ENCODE data around the gene PDIK1L. TPM values are rescaled to one million over a fixed set of nuclear protein-coding genes. Genes with fewer than 3 reads are reported as not detected.
"Not testable (repeated sequence)": the region's sequence is repeated elsewhere in the genome, so short reads cannot be mapped to it uniquely, and the experiment has no call there.

The PDIK1L gene
- total RNA-seq, 4 donors from 2014 or later: 4.4 to 8.7 (median 5.9) TPM

- Histone ChIP-seq H3K27me3 (no peaks in the 10 kb centered on the region), H3K27ac (no peak overlapping the region), H3K4me3 (no peak overlapping the region), H3K4me1 (peaks cover 17 to 20% of the 10 kb centered on the region in 2 donors), H3K9me3 (no peaks in the 10 kb centered on the region), H3K36me3 (no peaks in the 10 kb centered on the region)
- no peak for ATAC-seq
- DNase-seq: no peak
- intact Hi-C loops (cut with DNase I; ENCODE audit: low total_unique reads): no loop called here
- in situ Hi-C loops (cut with MboI; ENCODE audit: low sequenced_read_pairs in 4 of 4): no loop called here
- TF ChIP-seq POLR2A (IDR thresholded peaks at IDR 0.05): no peak
- TF ChIP-seq CTCF (IDR thresholded peaks at IDR 0.05 in 4 of 5, conservative IDR thresholded peaks at IDR 0.05 in 1 of 5): no peak
These were observed 20.7 kb upstream of the PDIK1L start for GRCh38 chr1:26090893-26091292.

- Histone ChIP-seq H3K4me1 (peaks cover 15 to 17% of the 10 kb centered on the region in 2 donors), H3K27me3 (no peaks in the 10 kb centered on the region), H3K27ac (no peak overlapping the region), H3K36me3 (no peaks in the 10 kb centered on the region), H3K4me3 (no peak overlapping the region), H3K9me3 (no peaks in the 10 kb centered on the region)
- intact Hi-C loops (cut with DNase I; ENCODE audit: low total_unique reads) (no loop called here), in situ Hi-C loops (cut with MboI; ENCODE audit: low sequenced_read_pairs in 4 of 4) (no loop called here)
- no peak for ATAC-seq
- no peak for TF ChIP-seq POLR2A (IDR thresholded peaks at IDR 0.05)
- TF ChIP-seq CTCF (IDR thresholded peaks at IDR 0.05 in 4 of 5, conservative IDR thresholded peaks at IDR 0.05 in 1 of 5): no peak
- DNase-seq: no peak
These were observed 19.2 kb upstream of the PDIK1L start for GRCh38 chr1:26092422-26092821.

GRCh38 chr1:26093569-26093968 lies 18.1 kb upstream of the PDIK1L start:
- Histone ChIP-seq H3K4me3 (peak overlapping the region in 3 of 4 donors; percentile 23 to 31 (median 31)), H3K27ac (peak overlapping the region; percentile 84 to 88 (median 84)), H3K4me1 (peaks cover 15 to 17% of the 10 kb centered on the region in 2 donors)
- peak; percentile 44 to 53 for TF ChIP-seq POLR2A (IDR thresholded peaks at IDR 0.05)
- H3K36me3 ChIP-seq; in situ Hi-C loops (cut with MboI; ENCODE audit: low sequenced_read_pairs in 4 of 4); DNase-seq; ATAC-seq; H3K9me3 ChIP-seq; H3K27me3 ChIP-seq: not testable (repeated sequence)
- intact Hi-C loops (cut with DNase I; ENCODE audit: low total_unique reads): loop anchor here (1.0 kb wide), 1 partner anchor 9 kb away; no protein-coding TSS in a partner anchor

- intact Hi-C loops (cut with DNase I; ENCODE audit: low total_unique reads): loop anchor here (1.0 to 2.0 kb wide), 2 partner anchors 21 to 58 kb away; no protein-coding TSS in a partner anchor
- ATAC-seq: peak; percentile 19 to 60
- peak overlapping the region; percentile 23 to 43 (median 31) for H3K4me3 ChIP-seq
- DNase-seq: peak in 1 of 2 donors; percentile 58
- no peaks in the 10 kb centered on the region for H3K36me3 ChIP-seq
- peaks cover 15 to 17% of the 10 kb centered on the region in 2 donors for H3K4me1 ChIP-seq
- H3K27me3 ChIP-seq: no peaks in the 10 kb centered on the region
- TF ChIP-seq CTCF (IDR thresholded peaks at IDR 0.05 in 4 of 5, conservative IDR thresholded peaks at IDR 0.05 in 1 of 5) (no peak), POLR2A (IDR thresholded peaks at IDR 0.05) (no peak)
- H3K9me3 ChIP-seq: no peaks in the 10 kb centered on the region
- in situ Hi-C loops (cut with MboI; ENCODE audit: low sequenced_read_pairs in 4 of 4): no loop called here
- H3K27ac ChIP-seq: peak overlapping the region; percentile 84 to 88 (median 84)
These were observed 17.5 kb upstream of the PDIK1L start for GRCh38 chr1:26094076-26094669.

- peak; percentile 77 to 84 for DNase-seq
- ATAC-seq: peak; percentile 82 to 86
- H3K4me1 ChIP-seq: peaks cover 15 to 17% of the 10 kb centered on the region in 2 donors
- no peaks in the 10 kb centered on the region for H3K9me3 ChIP-seq
- peak overlapping the region; percentile 23 to 43 (median 31) for H3K4me3 ChIP-seq
- H3K27me3 ChIP-seq: no peaks in the 10 kb centered on the region
- no peaks in the 10 kb centered on the region for H3K36me3 ChIP-seq
- peak in 3 of 5 experiments; percentile 32 to 48 (median 40) for TF ChIP-seq CTCF (IDR thresholded peaks at IDR 0.05 in 4 of 5, conservative IDR thresholded peaks at IDR 0.05 in 1 of 5)
- peak; percentile 41 to 63 for TF ChIP-seq POLR2A (IDR thresholded peaks at IDR 0.05)
- in situ Hi-C loops (cut with MboI; ENCODE audit: low sequenced_read_pairs in 4 of 4): no loop called here
- intact Hi-C loops (cut with DNase I; ENCODE audit: low total_unique reads): loop anchor here (1.0 to 2.0 kb wide), 2 partner anchors 22 to 59 kb away; no protein-coding TSS in a partner anchor
- peak overlapping the region; percentile 84 to 88 (median 84) for H3K27ac ChIP-seq
These were observed 16.8 kb upstream of the PDIK1L start for GRCh38 chr1:26094677-26095383.
